ENCODE data around the gene RRP15. TPM values are rescaled to one million over a fixed set of nuclear protein-coding genes. Genes with fewer than 3 reads are reported as not detected.

RRP15 gene
- total RNA-seq, 2 experiments from 2014 or later, result 10.5 to 15.2 TPM

- intact Hi-C loops (cut with DNase I, micrococcal nuclease), result no loop called here
- Histone ChIP-seq H3K4me1 (ENCODE audit: insufficient read depth, low read length) (no peaks in the 10 kb centered on the region), H3K27me3 (ENCODE audit: control insufficient read depth in 1 of 2, insufficient read depth in 2 of 2, low read length in 2 of 2) (no peaks in the 10 kb centered on the region), H3K9me3 (ENCODE audit: control insufficient read depth in 1 of 2, insufficient read depth in 1 of 2, low read length in 2 of 2) (no peaks in the 10 kb centered on the region), H3K4me3 (ENCODE audit: low read length) (no peak overlapping the region), H3K27ac (ENCODE audit: low read depth in 1 of 2, low read length in 2 of 2) (no peak overlapping the region), H3K36me3 (ENCODE audit: insufficient read depth, low read length) (no peaks in the 10 kb centered on the region)
- no peak overlapping the region for H3K27ac Mint-ChIP-seq
- no peaks in the 10 kb centered on the region for H3K4me1 Mint-ChIP-seq (ENCODE audit: low read depth)
- ATAC-seq (ENCODE audit: poor library complexity), result no peak
- H3K27me3 Mint-ChIP-seq, result peaks cover 4% of the 10 kb centered on the region
- H3K36me3 Mint-ChIP-seq (ENCODE audit: low read depth), result no peaks in the 10 kb centered on the region
- ChIA-PET CTCF (no interaction called here), POLR2A (no interaction called here)
- no peak overlapping the region for H3K4me3 Mint-ChIP-seq
- no peaks in the 10 kb centered on the region for H3K9me3 Mint-ChIP-seq
- no peak for TF ChIP-seq CTCF (IDR thresholded peaks at IDR 0.05)
- DNase-seq, result no peak
Observed at GRCh38 chr1:218273762-218274479, 11.2 kb upstream of the RRP15 start.

GRCh38 chr1:218274511-218274910 is 10.6 kb upstream of the RRP15 start:
- H3K4me1 ChIP-seq (ENCODE audit: insufficient read depth, low read length), result no peaks in the 10 kb centered on the region
- Mint-ChIP-seq H3K36me3 (ENCODE audit: low read depth) (no peaks in the 10 kb centered on the region), H3K9me3 (no peaks in the 10 kb centered on the region), H3K27me3 (peaks cover 4% of the 10 kb centered on the region), H3K4me1 (ENCODE audit: low read depth) (no peaks in the 10 kb centered on the region), H3K4me3 (no peak overlapping the region), H3K27ac (no peak overlapping the region)
- DNase-seq, result no peak
- TF ChIP-seq CTCF (IDR thresholded peaks at IDR 0.05), result no peak
- no peaks in the 10 kb centered on the region for H3K36me3 ChIP-seq (ENCODE audit: insufficient read depth, low read length)
- no peaks in the 10 kb centered on the region for H3K9me3 ChIP-seq (ENCODE audit: control insufficient read depth in 1 of 2, insufficient read depth in 1 of 2, low read length in 2 of 2)
- no peak overlapping the region for H3K4me3 ChIP-seq (ENCODE audit: low read length)
- no peak for ATAC-seq (ENCODE audit: poor library complexity)
- ChIA-PET POLR2A (no interaction called here), CTCF (no interaction called here)
- no peak overlapping the region for H3K27ac ChIP-seq (ENCODE audit: low read depth in 1 of 2, low read length in 2 of 2)
- intact Hi-C loops (cut with DNase I, micrococcal nuclease), result no loop called here
- no peaks in the 10 kb centered on the region for H3K27me3 ChIP-seq (ENCODE audit: control insufficient read depth in 1 of 2, insufficient read depth in 2 of 2, low read length in 2 of 2)

- Mint-ChIP-seq H3K36me3 (ENCODE audit: low read depth) (no peaks in the 10 kb centered on the region), H3K27ac (no peak overlapping the region), H3K27me3 (peaks cover 10% of the 10 kb centered on the region), H3K4me1 (ENCODE audit: low read depth) (no peaks in the 10 kb centered on the region), H3K9me3 (no peaks in the 10 kb centered on the region), H3K4me3 (no peak overlapping the region)
- DNase-seq, result no peak
- H3K4me1 ChIP-seq (ENCODE audit: insufficient read depth, low read length), result no peaks in the 10 kb centered on the region
- no peak overlapping the region for H3K27ac ChIP-seq (ENCODE audit: low read depth in 1 of 2, low read length in 2 of 2)
- H3K9me3 ChIP-seq (ENCODE audit: control insufficient read depth in 1 of 2, insufficient read depth in 1 of 2, low read length in 2 of 2), result peaks cover 0 to 2% of the 10 kb centered on the region in 2 experiments
- no peak overlapping the region for H3K4me3 ChIP-seq (ENCODE audit: low read length)
- CTCF ChIA-PET, result no interaction called here
- no peaks in the 10 kb centered on the region for H3K27me3 ChIP-seq (ENCODE audit: control insufficient read depth in 1 of 2, insufficient read depth in 2 of 2, low read length in 2 of 2)
- no peaks in the 10 kb centered on the region for H3K36me3 ChIP-seq (ENCODE audit: insufficient read depth, low read length)
- intact Hi-C loops (cut with DNase I, micrococcal nuclease), result no loop called here
- ATAC-seq (ENCODE audit: poor library complexity), result no peak
- TF ChIP-seq CTCF (IDR thresholded peaks at IDR 0.05), result no peak
- POLR2A ChIA-PET, result interaction anchor here (1.1 kb wide), 1 partner anchor 9 kb away, joined by 4 read pairs; no protein-coding TSS in a partner anchor
Observed at GRCh38 chr1:218275823-218276222, 9.3 kb upstream of the RRP15 start.
